GM23338 (cell line): ENCODE measurements around the gene CIRBP. TPM values are rescaled to one million over a fixed set of nuclear protein-coding genes. Genes with fewer than 3 reads are reported as not detected.

Experiments
- ATAC-seq: fragments of 200-7000 bp; cut with Tn5 transposase; 3 replicates; pipeline ENCODE4 v1.9.1; 2020
- DNase-seq: peaks from one replicate; pipeline ENCODE4 v3.0.0-alpha.2; 2015; ENCODE audit warnings: low spot score
- H2AFZ ChIP-seq: fragments of 200-600 bp; sonication (generic); 2 replicates; pipeline ENCODE4 v1.8.0; 2016; ENCODE audit warnings: antibody characterized with exemption, mild to moderate bottlenecking, moderate library complexity
- H3F3A ChIP-seq: fragments of 200-600 bp; sonication (generic); replicated peaks from 2 replicates; pipeline ENCODE4 v1.8.0; 2017; ENCODE audit warnings: antibody characterized with exemption, mixed run types, low read depth
- H3K27ac ChIP-seq: fragments of 200-600 bp; sonication (generic); 2 replicates; pipeline ENCODE4 v1.6.1; 2016; ENCODE audit warnings: low read depth
- H3K27me3 ChIP-seq: fragments of 200-600 bp; sonication (generic); 2 replicates; pipeline ENCODE4 v1.8.0; 2016; ENCODE audit warnings: mild to moderate bottlenecking, mixed run types, moderate library complexity; ENCODE audit not compliant: insufficient read depth
- H3K36me3 ChIP-seq: fragments of 200-600 bp; sonication (generic); 2 replicates; pipeline ENCODE4 v1.8.0; 2016; ENCODE audit warnings: mild to moderate bottlenecking; ENCODE audit not compliant: insufficient read depth
- H3K4me1 ChIP-seq: fragments of 200-600 bp; sonication (generic); 2 replicates; pipeline ENCODE4 v1.8.0; 2016; ENCODE audit warnings: mild to moderate bottlenecking, moderate library complexity; ENCODE audit not compliant: insufficient read depth
- H3K4me2 ChIP-seq: fragments of 200-600 bp; sonication (generic); 2 replicates; pipeline ENCODE4 v1.7.1; 2017; ENCODE audit warnings: mixed run types
- H3K4me3 ChIP-seq: fragments of 200-600 bp; sonication (generic); 2 replicates; pipeline ENCODE4 v1.6.1; 2016; ENCODE audit warnings: mixed run types
- H3K79me2 ChIP-seq: fragments of 200-600 bp; sonication (generic); replicated peaks from 2 replicates; pipeline ENCODE4 v1.8.0; 2017; ENCODE audit warnings: mild to moderate bottlenecking; ENCODE audit not compliant: insufficient read depth
- H3K9me2 ChIP-seq: fragments of 200-600 bp; sonication (generic); 2 replicates; pipeline ENCODE4 v1.8.0; 2017; ENCODE audit not compliant: insufficient read depth
- H4K20me1 ChIP-seq: fragments of 200-600 bp; sonication (generic); replicated peaks from 2 replicates; pipeline ENCODE4 v1.8.0; 2017; ENCODE audit warnings: mild to moderate bottlenecking; ENCODE audit not compliant: insufficient read depth
- H3K27ac Mint-ChIP-seq: 2 replicates; pipeline ENCODE4 v1.8.0; 2020; ENCODE audit warnings: inconsistent platforms, mild to moderate bottlenecking, moderate library complexity, mixed read lengths
- H3K27me3 Mint-ChIP-seq: 3 replicates; pipeline ENCODE4 v1.8.0; 2022; ENCODE audit warnings: low read depth, mild to moderate bottlenecking, moderate library complexity, mixed read lengths, inconsistent platforms; ENCODE audit not compliant: insufficient read depth, poor library complexity
- H3K36me3 Mint-ChIP-seq: 3 replicates; pipeline ENCODE4 v1.8.0; 2021; ENCODE audit warnings: low read depth, mild to moderate bottlenecking, inconsistent platforms, moderate library complexity, mixed read lengths
- H3K4me1 Mint-ChIP-seq: 3 replicates; pipeline ENCODE4 v1.8.0; 2020; ENCODE audit warnings: mild to moderate bottlenecking, inconsistent platforms, mixed read lengths
- H3K4me3 Mint-ChIP-seq: 3 replicates; pipeline ENCODE4 v1.8.0; 2021; ENCODE audit warnings: moderate library complexity, mild to moderate bottlenecking, inconsistent platforms, mixed read lengths
- H3K9me3 Mint-ChIP-seq: 3 replicates; pipeline ENCODE4 v1.8.0; 2020; ENCODE audit warnings: moderate library complexity, mild to moderate bottlenecking, inconsistent platforms, mixed read lengths
- CREB1 ChIP-seq: fragments of 250-450 bp; sonication (Bioruptor Pico); IDR thresholded peaks from 2 replicates; pipeline ENCODE4 v1.5.0; 2020; ENCODE audit warnings: low read depth, mild to moderate bottlenecking, moderate library complexity
- EZH2 ChIP-seq: fragments of 200-600 bp; sonication (generic); IDR thresholded peaks from one replicate; pipeline ENCODE4 v1.8.0; 2017; ENCODE audit warnings: antibody characterized with exemption, mild to moderate bottlenecking, low read depth; ENCODE audit not compliant: unreplicated experiment
- EZH2phosphoT487 ChIP-seq: fragments of 200-600 bp; sonication (generic); IDR thresholded peaks from one replicate; pipeline ENCODE4 v1.8.1; 2018; ENCODE audit warnings: antibody characterized with exemption; ENCODE audit not compliant: unreplicated experiment
- JUNB ChIP-seq: IDR thresholded peaks from one replicate; pipeline ENCODE4 v1.6.1; 2016; ENCODE audit warnings: antibody characterized with exemption; ENCODE audit not compliant: unreplicated experiment
- NANOG ChIP-seq: IDR thresholded peaks from 2 replicates; pipeline ENCODE4 v1.6.1; 2016; ENCODE audit warnings: antibody characterized with exemption, borderline replicate concordance
- POLR2AphosphoS5 ChIP-seq: IDR thresholded peaks from 2 replicates; pipeline ENCODE4 v1.6.1; 2016; ENCODE audit warnings: antibody characterized with exemption, low read depth
- STAT1 ChIP-seq: IDR thresholded peaks from one replicate; pipeline ENCODE4 v1.6.1; 2016; ENCODE audit warnings: antibody characterized with exemption; ENCODE audit not compliant: unreplicated experiment
- ZNF114 ChIP-seq: fragments of 250-450 bp; sonication (Bioruptor Pico); IDR thresholded peaks from 2 replicates; pipeline ENCODE4 v1.5.0; 2020; ENCODE audit warnings: mild to moderate bottlenecking, moderate library complexity
- ZNF331 ChIP-seq: fragments of 250-450 bp; sonication (Bioruptor Pico); IDR thresholded peaks from 2 replicates; pipeline ENCODE4 v1.5.0; 2020; ENCODE audit warnings: low read depth, mild to moderate bottlenecking, moderate library complexity
- polyA plus RNA-seq: library from polyadenylated mRNA; unstranded; fragments of >200 nt; fragmentation: Nextera tagmentation; extraction: Ambion mirVana; gene quantifications from 2 replicates; pipeline ENCODE4 v1.2.1, GENCODE V29; 2016
- total RNA-seq: library from RNA; depleted of rRNA; stranded (reverse); fragments of >200 nt; shearing (Covaris generic); gene quantifications from 2 replicates; pipeline ENCODE4 v1.2.3, GENCODE V29; 2014
- TF ChIP-seq, protein P1 (sequence below), 2 experiments: fragments of 200-600 bp in 1 of 2; sonication (generic) in 1 of 2; conservative IDR thresholded peaks; 2 replicates each; pipeline versions ENCODE4 v1.5.1 to v1.6.1; 2016 to 2017; ENCODE audit warnings: antibody characterized with exemption in 2 of 2, low read depth in 2 of 2, mild to moderate bottlenecking in 2 of 2, moderate library complexity in 1 of 2
- TF ChIP-seq, protein P2 (sequence below): IDR thresholded peaks from one replicate; pipeline ENCODE4 v1.6.1; 2018; ENCODE audit warnings: antibody characterized with exemption; ENCODE audit not compliant: unreplicated experiment
- TF ChIP-seq, protein P3 (sequence below): IDR thresholded peaks from 2 replicates; pipeline ENCODE4 v1.6.1; 2016; ENCODE audit warnings: antibody characterized with exemption
- TF ChIP-seq, protein P4 (sequence below): fragments of 250-450 bp; sonication (Bioruptor Pico); IDR thresholded peaks from 2 replicates; pipeline ENCODE4 v1.5.0; 2020; ENCODE audit warnings: mild to moderate bottlenecking, moderate library complexity

Gene CIRBP
- total and polyA plus RNA-seq, 2 experiments from 2014 or later: 153 to 202 TPM

DNA sequence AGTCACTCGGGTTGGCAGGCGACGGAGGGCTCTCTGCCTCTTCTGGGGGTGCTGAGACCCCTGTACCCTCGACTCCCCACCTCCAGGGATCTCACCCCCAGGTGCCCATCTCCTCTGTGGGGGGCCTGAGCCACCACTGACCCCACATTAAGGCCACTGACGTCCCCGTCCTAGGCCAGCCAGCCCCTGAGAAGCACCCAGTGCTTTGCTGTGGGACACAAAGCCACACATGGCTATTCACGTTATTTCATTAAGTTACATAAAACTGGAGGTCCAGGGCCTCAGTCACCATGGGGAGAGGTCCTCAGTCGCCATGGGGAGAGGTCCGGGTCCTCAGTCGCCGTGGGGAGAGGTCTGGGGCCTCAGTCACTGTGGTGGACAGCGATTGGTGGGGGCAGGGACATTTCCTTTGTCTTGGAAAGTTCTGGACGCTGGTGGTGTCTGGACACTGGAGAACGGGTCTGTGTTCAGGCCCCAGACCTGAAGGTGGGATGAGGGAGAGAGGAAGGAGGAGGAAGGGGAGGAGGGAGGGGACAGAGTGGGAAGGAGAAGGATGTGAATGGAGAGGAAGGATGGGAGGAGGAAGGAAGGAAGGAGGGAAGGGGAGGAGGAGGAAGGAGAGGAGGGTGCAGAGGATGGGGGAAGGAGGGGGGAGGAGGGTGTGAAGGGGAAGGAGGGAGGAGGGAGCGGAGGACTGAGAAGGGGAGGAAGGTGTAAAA, 12.6 kb downstream of the CIRBP start:
- peaks cover 20% of the 10 kb centered on the region for H3K4me1 Mint-ChIP-seq
- H3K36me3 Mint-ChIP-seq: peaks cover 10% of the 10 kb centered on the region; the same call in 2 of the 3 replicates
- Histone ChIP-seq H3K27me3 (peaks cover 22% of the 10 kb centered on the region), H3K79me2 (no peaks in the 10 kb centered on the region), H3K9me2 (no peaks in the 10 kb centered on the region), H3K36me3 (no peaks in the 10 kb centered on the region), H3K27ac (no peak overlapping the region), H3K4me3 (no peak overlapping the region), H3K4me2 (no peak overlapping the region), H2AFZ (no peak overlapping the region), H3K4me1 (0 out of 2 replicates have a peak, but pooled peaks cover 1% of the 10 kb centered on the region), H3F3A (peaks cover 27% of the 10 kb centered on the region), H4K20me1 (no peaks in the 10 kb centered on the region)
- no peaks in the 10 kb centered on the region; the same call in 2 of the 3 replicates for H3K9me3 Mint-ChIP-seq
- no peak overlapping the region for H3K27ac Mint-ChIP-seq
- H3K4me3 Mint-ChIP-seq: no peak overlapping the region; the same call in 2 of the 3 replicates
- ATAC-seq (no peak), DNase-seq (no peak)
- H3K27me3 Mint-ChIP-seq: peaks cover 26% of the 10 kb centered on the region
- TF ChIP-seq ZNF114: no peak
- TF ChIP-seq POLR2AphosphoS5: no peak
- no peak for TF ChIP-seq CREB1 (CRISPR knock-in tag)
- no peak for TF ChIP-seq JUNB
- TF ChIP-seq NANOG: no peak
- TF ChIP-seq STAT1: no peak
- TF ChIP-seq, protein P1, sequence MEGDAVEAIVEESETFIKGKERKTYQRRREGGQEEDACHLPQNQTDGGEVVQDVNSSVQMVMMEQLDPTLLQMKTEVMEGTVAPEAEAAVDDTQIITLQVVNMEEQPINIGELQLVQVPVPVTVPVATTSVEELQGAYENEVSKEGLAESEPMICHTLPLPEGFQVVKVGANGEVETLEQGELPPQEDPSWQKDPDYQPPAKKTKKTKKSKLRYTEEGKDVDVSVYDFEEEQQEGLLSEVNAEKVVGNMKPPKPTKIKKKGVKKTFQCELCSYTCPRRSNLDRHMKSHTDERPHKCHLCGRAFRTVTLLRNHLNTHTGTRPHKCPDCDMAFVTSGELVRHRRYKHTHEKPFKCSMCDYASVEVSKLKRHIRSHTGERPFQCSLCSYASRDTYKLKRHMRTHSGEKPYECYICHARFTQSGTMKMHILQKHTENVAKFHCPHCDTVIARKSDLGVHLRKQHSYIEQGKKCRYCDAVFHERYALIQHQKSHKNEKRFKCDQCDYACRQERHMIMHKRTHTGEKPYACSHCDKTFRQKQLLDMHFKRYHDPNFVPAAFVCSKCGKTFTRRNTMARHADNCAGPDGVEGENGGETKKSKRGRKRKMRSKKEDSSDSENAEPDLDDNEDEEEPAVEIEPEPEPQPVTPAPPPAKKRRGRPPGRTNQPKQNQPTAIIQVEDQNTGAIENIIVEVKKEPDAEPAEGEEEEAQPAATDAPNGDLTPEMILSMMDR (conservative IDR thresholded peaks at IDR 0.05; ENCODE audit: low read depth in 2 of 2): no peak
- TF ChIP-seq, protein P2, sequence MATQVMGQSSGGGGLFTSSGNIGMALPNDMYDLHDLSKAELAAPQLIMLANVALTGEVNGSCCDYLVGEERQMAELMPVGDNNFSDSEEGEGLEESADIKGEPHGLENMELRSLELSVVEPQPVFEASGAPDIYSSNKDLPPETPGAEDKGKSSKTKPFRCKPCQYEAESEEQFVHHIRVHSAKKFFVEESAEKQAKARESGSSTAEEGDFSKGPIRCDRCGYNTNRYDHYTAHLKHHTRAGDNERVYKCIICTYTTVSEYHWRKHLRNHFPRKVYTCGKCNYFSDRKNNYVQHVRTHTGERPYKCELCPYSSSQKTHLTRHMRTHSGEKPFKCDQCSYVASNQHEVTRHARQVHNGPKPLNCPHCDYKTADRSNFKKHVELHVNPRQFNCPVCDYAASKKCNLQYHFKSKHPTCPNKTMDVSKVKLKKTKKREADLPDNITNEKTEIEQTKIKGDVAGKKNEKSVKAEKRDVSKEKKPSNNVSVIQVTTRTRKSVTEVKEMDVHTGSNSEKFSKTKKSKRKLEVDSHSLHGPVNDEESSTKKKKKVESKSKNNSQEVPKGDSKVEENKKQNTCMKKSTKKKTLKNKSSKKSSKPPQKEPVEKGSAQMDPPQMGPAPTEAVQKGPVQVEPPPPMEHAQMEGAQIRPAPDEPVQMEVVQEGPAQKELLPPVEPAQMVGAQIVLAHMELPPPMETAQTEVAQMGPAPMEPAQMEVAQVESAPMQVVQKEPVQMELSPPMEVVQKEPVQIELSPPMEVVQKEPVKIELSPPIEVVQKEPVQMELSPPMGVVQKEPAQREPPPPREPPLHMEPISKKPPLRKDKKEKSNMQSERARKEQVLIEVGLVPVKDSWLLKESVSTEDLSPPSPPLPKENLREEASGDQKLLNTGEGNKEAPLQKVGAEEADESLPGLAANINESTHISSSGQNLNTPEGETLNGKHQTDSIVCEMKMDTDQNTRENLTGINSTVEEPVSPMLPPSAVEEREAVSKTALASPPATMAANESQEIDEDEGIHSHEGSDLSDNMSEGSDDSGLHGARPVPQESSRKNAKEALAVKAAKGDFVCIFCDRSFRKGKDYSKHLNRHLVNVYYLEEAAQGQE: no peak
- TF ChIP-seq ZNF331: no peak
- no peak for TF ChIP-seq EZH2
- TF ChIP-seq, protein P3, sequence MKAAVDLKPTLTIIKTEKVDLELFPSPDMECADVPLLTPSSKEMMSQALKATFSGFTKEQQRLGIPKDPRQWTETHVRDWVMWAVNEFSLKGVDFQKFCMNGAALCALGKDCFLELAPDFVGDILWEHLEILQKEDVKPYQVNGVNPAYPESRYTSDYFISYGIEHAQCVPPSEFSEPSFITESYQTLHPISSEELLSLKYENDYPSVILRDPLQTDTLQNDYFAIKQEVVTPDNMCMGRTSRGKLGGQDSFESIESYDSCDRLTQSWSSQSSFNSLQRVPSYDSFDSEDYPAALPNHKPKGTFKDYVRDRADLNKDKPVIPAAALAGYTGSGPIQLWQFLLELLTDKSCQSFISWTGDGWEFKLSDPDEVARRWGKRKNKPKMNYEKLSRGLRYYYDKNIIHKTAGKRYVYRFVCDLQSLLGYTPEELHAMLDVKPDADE: no peak
- TF ChIP-seq EZH2phosphoT487: no peak
- TF ChIP-seq, protein P4, sequence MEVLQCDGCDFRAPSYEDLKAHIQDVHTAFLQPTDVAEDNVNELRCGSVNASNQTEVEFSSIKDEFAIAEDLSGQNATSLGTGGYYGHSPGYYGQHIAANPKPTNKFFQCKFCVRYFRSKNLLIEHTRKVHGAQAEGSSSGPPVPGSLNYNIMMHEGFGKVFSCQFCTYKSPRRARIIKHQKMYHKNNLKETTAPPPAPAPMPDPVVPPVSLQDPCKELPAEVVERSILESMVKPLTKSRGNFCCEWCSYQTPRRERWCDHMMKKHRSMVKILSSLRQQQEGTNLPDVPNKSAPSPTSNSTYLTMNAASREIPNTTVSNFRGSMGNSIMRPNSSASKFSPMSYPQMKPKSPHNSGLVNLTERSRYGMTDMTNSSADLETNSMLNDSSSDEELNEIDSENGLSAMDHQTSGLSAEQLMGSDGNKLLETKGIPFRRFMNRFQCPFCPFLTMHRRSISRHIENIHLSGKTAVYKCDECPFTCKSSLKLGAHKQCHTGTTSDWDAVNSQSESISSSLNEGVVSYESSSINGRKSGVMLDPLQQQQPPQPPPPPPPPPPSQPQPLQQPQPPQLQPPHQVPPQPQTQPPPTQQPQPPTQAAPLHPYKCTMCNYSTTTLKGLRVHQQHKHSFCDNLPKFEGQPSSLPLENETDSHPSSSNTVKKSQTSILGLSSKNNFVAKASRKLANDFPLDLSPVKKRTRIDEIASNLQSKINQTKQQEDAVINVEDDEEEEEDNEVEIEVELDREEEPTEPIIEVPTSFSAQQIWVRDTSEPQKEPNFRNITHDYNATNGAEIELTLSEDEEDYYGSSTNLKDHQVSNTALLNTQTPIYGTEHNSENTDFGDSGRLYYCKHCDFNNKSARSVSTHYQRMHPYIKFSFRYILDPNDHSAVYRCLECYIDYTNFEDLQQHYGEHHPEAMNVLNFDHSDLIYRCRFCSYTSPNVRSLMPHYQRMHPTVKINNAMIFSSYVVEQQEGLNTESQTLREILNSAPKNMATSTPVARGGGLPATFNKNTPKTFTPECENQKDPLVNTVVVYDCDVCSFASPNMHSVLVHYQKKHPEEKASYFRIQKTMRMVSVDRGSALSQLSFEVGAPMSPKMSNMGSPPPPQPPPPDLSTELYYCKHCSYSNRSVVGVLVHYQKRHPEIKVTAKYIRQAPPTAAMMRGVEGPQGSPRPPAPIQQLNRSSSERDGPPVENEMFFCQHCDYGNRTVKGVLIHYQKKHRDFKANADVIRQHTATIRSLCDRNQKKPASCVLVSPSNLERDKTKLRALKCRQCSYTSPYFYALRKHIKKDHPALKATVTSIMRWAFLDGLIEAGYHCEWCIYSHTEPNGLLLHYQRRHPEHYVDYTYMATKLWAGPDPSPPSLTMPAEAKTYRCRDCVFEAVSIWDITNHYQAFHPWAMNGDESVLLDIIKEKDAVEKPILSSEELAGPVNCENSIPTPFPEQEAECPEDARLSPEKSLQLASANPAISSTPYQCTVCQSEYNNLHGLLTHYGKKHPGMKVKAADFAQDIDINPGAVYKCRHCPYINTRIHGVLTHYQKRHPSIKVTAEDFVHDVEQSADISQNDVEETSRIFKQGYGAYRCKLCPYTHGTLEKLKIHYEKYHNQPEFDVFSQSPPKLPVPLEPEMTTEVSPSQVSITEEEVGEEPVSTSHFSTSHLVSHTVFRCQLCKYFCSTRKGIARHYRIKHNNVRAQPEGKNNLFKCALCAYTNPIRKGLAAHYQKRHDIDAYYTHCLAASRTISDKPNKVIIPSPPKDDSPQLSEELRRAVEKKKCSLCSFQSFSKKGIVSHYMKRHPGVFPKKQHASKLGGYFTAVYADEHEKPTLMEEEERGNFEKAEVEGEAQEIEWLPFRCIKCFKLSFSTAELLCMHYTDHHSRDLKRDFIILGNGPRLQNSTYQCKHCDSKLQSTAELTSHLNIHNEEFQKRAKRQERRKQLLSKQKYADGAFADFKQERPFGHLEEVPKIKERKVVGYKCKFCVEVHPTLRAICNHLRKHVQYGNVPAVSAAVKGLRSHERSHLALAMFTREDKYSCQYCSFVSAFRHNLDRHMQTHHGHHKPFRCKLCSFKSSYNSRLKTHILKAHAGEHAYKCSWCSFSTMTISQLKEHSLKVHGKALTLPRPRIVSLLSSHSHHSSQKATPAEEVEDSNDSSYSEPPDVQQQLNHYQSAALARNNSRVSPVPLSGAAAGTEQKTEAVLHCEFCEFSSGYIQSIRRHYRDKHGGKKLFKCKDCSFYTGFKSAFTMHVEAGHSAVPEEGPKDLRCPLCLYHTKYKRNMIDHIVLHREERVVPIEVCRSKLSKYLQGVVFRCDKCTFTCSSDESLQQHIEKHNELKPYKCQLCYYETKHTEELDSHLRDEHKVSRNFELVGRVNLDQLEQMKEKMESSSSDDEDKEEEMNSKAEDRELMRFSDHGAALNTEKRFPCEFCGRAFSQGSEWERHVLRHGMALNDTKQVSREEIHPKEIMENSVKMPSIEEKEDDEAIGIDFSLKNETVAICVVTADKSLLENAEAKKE (CRISPR knock-in tag): no peak
